ENCODE measurements around the gene IQSEC1.

Gene IQSEC1

GRCh38 chr3:12969486-12969885 lies 103.7 kb downstream of the IQSEC1 start:
- H3K27ac ChIP-seq (ENCODE audit: low read length), result no peak overlapping the region
- no peaks in the 10 kb centered on the region for H3K27me3 ChIP-seq (ENCODE audit: control insufficient read depth in 1 of 2, insufficient read depth in 2 of 2, low read length in 2 of 2)

GRCh38 chr3:12968541-12968940 lies 104.7 kb downstream of the IQSEC1 start:
- no peaks in the 10 kb centered on the region for H3K36me3 ChIP-seq (ENCODE audit: control insufficient read depth in 2 of 2, insufficient read depth in 2 of 2, low read length in 2 of 2)
- H3K27me3 ChIP-seq (ENCODE audit: control insufficient read depth in 1 of 2, insufficient read depth in 2 of 2, low read length in 2 of 2), result no peaks in the 10 kb centered on the region
- no peak overlapping the region for H3K27ac ChIP-seq (ENCODE audit: low read length)
- peaks cover 62% of the 10 kb centered on the region for H3K4me1 ChIP-seq (ENCODE audit: control insufficient read depth, insufficient read depth, low read length)
- H3K9ac ChIP-seq (ENCODE audit: low read length in 2 of 2), result no peak overlapping the region
- H3K4me3 ChIP-seq (ENCODE audit: low read length in 2 of 2), result peak overlapping the region in 1 of 2 donors; percentile 59
- H3K9me3 ChIP-seq (ENCODE audit: control insufficient read depth in 2 of 2, low read length in 2 of 2), result no peaks in the 10 kb centered on the region

More at GRCh38 chr3:12969486-12969885, 103.7 kb downstream of the IQSEC1 start:
- peaks cover 52% of the 10 kb centered on the region for H3K4me1 ChIP-seq (ENCODE audit: control insufficient read depth, insufficient read depth, low read length)
- H3K4me3 ChIP-seq (ENCODE audit: low read length in 2 of 2), result no peak overlapping the region
- H3K9me3 ChIP-seq (ENCODE audit: control insufficient read depth in 2 of 2, low read length in 2 of 2), result no peaks in the 10 kb centered on the region
- H3K36me3 ChIP-seq (ENCODE audit: control insufficient read depth in 2 of 2, insufficient read depth in 2 of 2, low read length in 2 of 2), result no peaks in the 10 kb centered on the region
- H3K9ac ChIP-seq (ENCODE audit: low read length in 2 of 2), result peak overlapping the region in 1 of 2 donors; percentile 29

GRCh38 chr3:12967606-12968351 lies 105.5 kb downstream of the IQSEC1 start:
- Histone ChIP-seq H3K27ac (ENCODE audit: low read length) (peak overlapping the region; percentile 62), H3K9me3 (ENCODE audit: control insufficient read depth in 2 of 2, low read length in 2 of 2) (no peaks in the 10 kb centered on the region), H3K27me3 (ENCODE audit: control insufficient read depth in 1 of 2, insufficient read depth in 2 of 2, low read length in 2 of 2) (no peaks in the 10 kb centered on the region)

GRCh38 chr3:12966847-12967605 lies 106.2 kb downstream of the IQSEC1 start:
- H3K4me1 ChIP-seq (ENCODE audit: control insufficient read depth, insufficient read depth, low read length), result peaks cover 75% of the 10 kb centered on the region
- peak overlapping the region; percentile 94 to 95 for H3K4me3 ChIP-seq (ENCODE audit: low read length in 2 of 2)
- no peaks in the 10 kb centered on the region for H3K9me3 ChIP-seq (ENCODE audit: control insufficient read depth in 2 of 2, low read length in 2 of 2)
- no peaks in the 10 kb centered on the region for H3K36me3 ChIP-seq (ENCODE audit: control insufficient read depth in 2 of 2, insufficient read depth in 2 of 2, low read length in 2 of 2)
- H3K9ac ChIP-seq (ENCODE audit: low read length in 2 of 2), result peak overlapping the region; percentile 39 to 86
- H3K27me3 ChIP-seq (ENCODE audit: control insufficient read depth in 1 of 2, insufficient read depth in 2 of 2, low read length in 2 of 2), result no peaks in the 10 kb centered on the region
- H3K27ac ChIP-seq (ENCODE audit: low read length), result peak overlapping the region; percentile 62

More at GRCh38 chr3:12967606-12968351, 105.5 kb downstream of the IQSEC1 start:
- H3K4me1 ChIP-seq (ENCODE audit: control insufficient read depth, insufficient read depth, low read length), result peaks cover 68% of the 10 kb centered on the region
- H3K9ac ChIP-seq (ENCODE audit: low read length in 2 of 2), result peak overlapping the region; percentile 43 to 86
- H3K36me3 ChIP-seq (ENCODE audit: control insufficient read depth in 2 of 2, insufficient read depth in 2 of 2, low read length in 2 of 2), result no peaks in the 10 kb centered on the region
- peak overlapping the region; percentile 59 to 94 for H3K4me3 ChIP-seq (ENCODE audit: low read length in 2 of 2)

GRCh38 chr3:12965999-12966846 lies 107.0 kb downstream of the IQSEC1 start:
- H3K4me1 ChIP-seq (ENCODE audit: control insufficient read depth, insufficient read depth, low read length), result peaks cover 83% of the 10 kb centered on the region
- no peak overlapping the region for H3K27ac ChIP-seq (ENCODE audit: low read length)

GRCh38 chr3:12964711-12965612 lies 108.3 kb downstream of the IQSEC1 start:
- Histone ChIP-seq H3K4me1 (ENCODE audit: control insufficient read depth, insufficient read depth, low read length) (peaks cover 92% of the 10 kb centered on the region), H3K27ac (ENCODE audit: low read length) (no peak overlapping the region), H3K36me3 (ENCODE audit: control insufficient read depth in 2 of 2, insufficient read depth in 2 of 2, low read length in 2 of 2) (no peaks in the 10 kb centered on the region), H3K9ac (ENCODE audit: low read length in 2 of 2) (no peak overlapping the region), H3K9me3 (ENCODE audit: control insufficient read depth in 2 of 2, low read length in 2 of 2) (no peaks in the 10 kb centered on the region), H3K27me3 (ENCODE audit: control insufficient read depth in 1 of 2, insufficient read depth in 2 of 2, low read length in 2 of 2) (no peaks in the 10 kb centered on the region), H3K4me3 (ENCODE audit: low read length in 2 of 2) (peak overlapping the region in 1 of 2 donors; percentile 94)

More at GRCh38 chr3:12965999-12966846, 107.0 kb downstream of the IQSEC1 start:
- Histone ChIP-seq H3K27me3 (ENCODE audit: control insufficient read depth in 1 of 2, insufficient read depth in 2 of 2, low read length in 2 of 2) (no peaks in the 10 kb centered on the region), H3K36me3 (ENCODE audit: control insufficient read depth in 2 of 2, insufficient read depth in 2 of 2, low read length in 2 of 2) (no peaks in the 10 kb centered on the region), H3K9ac (ENCODE audit: low read length in 2 of 2) (peak overlapping the region; percentile 39 to 86), H3K9me3 (ENCODE audit: control insufficient read depth in 2 of 2, low read length in 2 of 2) (no peaks in the 10 kb centered on the region), H3K4me3 (ENCODE audit: low read length in 2 of 2) (peak overlapping the region; percentile 94 to 95)

- H3K4me1 ChIP-seq (ENCODE audit: control insufficient read depth, insufficient read depth, low read length), result peaks cover 90% of the 10 kb centered on the region
- no peaks in the 10 kb centered on the region for H3K27me3 ChIP-seq (ENCODE audit: control insufficient read depth in 1 of 2, insufficient read depth in 2 of 2, low read length in 2 of 2)
- H3K36me3 ChIP-seq (ENCODE audit: control insufficient read depth in 2 of 2, insufficient read depth in 2 of 2, low read length in 2 of 2), result no peaks in the 10 kb centered on the region
- H3K4me3 ChIP-seq (ENCODE audit: low read length in 2 of 2), result peak overlapping the region in 1 of 2 donors; percentile 22
- peak overlapping the region; percentile 18 for H3K27ac ChIP-seq (ENCODE audit: low read length)
- no peak overlapping the region for H3K9ac ChIP-seq (ENCODE audit: low read length in 2 of 2)
- H3K9me3 ChIP-seq (ENCODE audit: control insufficient read depth in 2 of 2, low read length in 2 of 2), result no peaks in the 10 kb centered on the region
Observed at GRCh38 chr3:12963922-12964701, 109.1 kb downstream of the IQSEC1 start.

- H3K27ac ChIP-seq (ENCODE audit: low read length), result peak overlapping the region; percentile 18
- H3K36me3 ChIP-seq (ENCODE audit: control insufficient read depth in 2 of 2, insufficient read depth in 2 of 2, low read length in 2 of 2), result no peaks in the 10 kb centered on the region
- H3K9me3 ChIP-seq (ENCODE audit: control insufficient read depth in 2 of 2, low read length in 2 of 2), result no peaks in the 10 kb centered on the region
- no peaks in the 10 kb centered on the region for H3K27me3 ChIP-seq (ENCODE audit: control insufficient read depth in 1 of 2, insufficient read depth in 2 of 2, low read length in 2 of 2)
- no peak overlapping the region for H3K9ac ChIP-seq (ENCODE audit: low read length in 2 of 2)
- peak overlapping the region in 1 of 2 donors; percentile 8 for H3K4me3 ChIP-seq (ENCODE audit: low read length in 2 of 2)
- peaks cover 89% of the 10 kb centered on the region for H3K4me1 ChIP-seq (ENCODE audit: control insufficient read depth, insufficient read depth, low read length)
Observed at GRCh38 chr3:12963231-12963896, 109.9 kb downstream of the IQSEC1 start.

- H3K36me3 ChIP-seq (ENCODE audit: control insufficient read depth in 2 of 2, insufficient read depth in 2 of 2, low read length in 2 of 2), result no peaks in the 10 kb centered on the region
- H3K9ac ChIP-seq (ENCODE audit: low read length in 2 of 2), result no peak overlapping the region
Observed at GRCh38 chr3:12962292-12962691, 110.9 kb downstream of the IQSEC1 start.

More at GRCh38 chr3:12962292-12962691, 110.9 kb downstream of the IQSEC1 start:
- peak overlapping the region in 1 of 2 donors; percentile 15 for H3K4me3 ChIP-seq (ENCODE audit: low read length in 2 of 2)
- H3K9me3 ChIP-seq (ENCODE audit: control insufficient read depth in 2 of 2, low read length in 2 of 2), result no peaks in the 10 kb centered on the region
- no peaks in the 10 kb centered on the region for H3K27me3 ChIP-seq (ENCODE audit: control insufficient read depth in 1 of 2, insufficient read depth in 2 of 2, low read length in 2 of 2)
- no peak overlapping the region for H3K27ac ChIP-seq (ENCODE audit: low read length)
- peaks cover 95% of the 10 kb centered on the region for H3K4me1 ChIP-seq (ENCODE audit: control insufficient read depth, insufficient read depth, low read length)
